GM12878 (cell line): Measurements from ENCODE around the gene CTNNA3. TPM values are rescaled to one million over a fixed set of nuclear protein-coding genes. Genes with fewer than 3 reads are reported as not detected.

ENCODE experiments used
- ATAC-seq: fragments of 200-7000 bp; cut with Tn5 transposase; 3 replicates; pipeline ENCODE4 v1.9.1; 2020; ENCODE audit warnings: mild to moderate bottlenecking, moderate library complexity
- BruUV-seq: library from RNA; stranded (reverse); fragments of 400-500 nt; replicated peaks from 2 replicates; lab custom pipeline; 2021; lab: Mats Ljungman, UMichigan
- CTCF ChIA-PET: fragments of 300-600 bp; sonication (Branson Sonifier 250); formaldehyde crosslinking; extraction: SDS; loops from one replicate; lab custom pipeline; 2021; ENCODE audit warnings: inconsistent platforms; lab: Yijun Ruan, JAX
- POLR2A ChIA-PET: fragments of 350-600 bp; formaldehyde crosslinking; extraction: SDS; loops from one replicate; lab custom pipeline; 2021; ENCODE audit warnings: inconsistent platforms; lab: Charles Lee
- RAD21 ChIA-PET: fragments of 300-600 bp; sonication (Branson Sonifier 250); formaldehyde crosslinking; loops from one replicate; lab custom pipeline; 2023; ENCODE audit warnings: antibody characterized with exemption; ENCODE audit not compliant: unreplicated experiment; lab: Charles Lee
- SMC1A ChIA-PET: fragments of 300-600 bp; sonication (Branson Sonifier 250); formaldehyde crosslinking; loops from one replicate; lab custom pipeline; 2023; ENCODE audit not compliant: unreplicated experiment, uncharacterized antibody; lab: Charles Lee
- DNase-seq: peaks from one replicate; pipeline ENCODE4 v3.0.0-alpha.2; 2011; ENCODE audit warnings: low read depth, low spot score
- FAIRE-seq: peaks from 3 replicates; lab custom pipeline; 2011; peaks lifted over from hg19 to GRCh38; lab: Jason Lieb, UNC
- H2AFZ ChIP-seq: 2 replicates; pipeline ENCODE4 v1.6.0; 2011; ENCODE audit warnings: low read depth, low read length, control low read depth; ENCODE audit not compliant: control insufficient read depth
- H3K27ac ChIP-seq: 2 replicates; pipeline ENCODE4 v1.5.1; 2011; ENCODE audit warnings: control low read depth; ENCODE audit not compliant: control insufficient read depth, insufficient read depth
- H3K27me3 ChIP-seq, 2 experiments: replicated peaks in 1 of 2; 2 replicates each; pipeline versions ENCODE4 v1.6.0 to v1.6.1; 2011; ENCODE audit warnings: low read length in 1 of 2; ENCODE audit not compliant: control insufficient read depth in 2 of 2, insufficient read depth in 2 of 2
- H3K36me3 ChIP-seq, 2 experiments: 2 replicates each; pipeline ENCODE4 v1.5.1; 2011; ENCODE audit warnings: low read length in 1 of 2; ENCODE audit not compliant: control insufficient read depth in 2 of 2, insufficient read depth in 2 of 2
- H3K4me1 ChIP-seq: 2 replicates; pipeline ENCODE4 v1.6.1; 2011; ENCODE audit warnings: mild to moderate bottlenecking, low read length, moderate library complexity, mixed read lengths; ENCODE audit not compliant: control insufficient read depth, insufficient read depth
- H3K4me2 ChIP-seq: 2 replicates; pipeline ENCODE4 v1.6.0; 2011; ENCODE audit warnings: control low read depth; ENCODE audit not compliant: control insufficient read depth, insufficient read depth
- H3K4me3 ChIP-seq: fragments of 200-600 bp; sonication (generic); 2 replicates; pipeline ENCODE4 v1.5.1; 2016
- H3K79me2 ChIP-seq: 2 replicates; pipeline ENCODE4 v1.6.0; 2011; ENCODE audit warnings: low read length; ENCODE audit not compliant: control insufficient read depth, insufficient read depth
- H3K9ac ChIP-seq: 2 replicates; pipeline ENCODE4 v1.8.0; 2011; ENCODE audit warnings: low read length, control low read depth, mixed read lengths; ENCODE audit not compliant: control insufficient read depth, insufficient read depth
- H3K9me3 ChIP-seq: replicated peaks from 3 replicates; pipeline ENCODE4 v1.5.1; 2011; ENCODE audit warnings: mild to moderate bottlenecking, low read length; ENCODE audit not compliant: control insufficient read depth, insufficient read depth
- H4K20me1 ChIP-seq: 2 replicates; pipeline ENCODE4 v1.6.0; 2011; ENCODE audit not compliant: control insufficient read depth, insufficient read depth
- ESRRA ChIP-seq: IDR thresholded peaks from 2 replicates; pipeline ENCODE4 v1.6.1; 2012; ENCODE audit warnings: mild to moderate bottlenecking, low read length, improper control_type of control experiment
- IKZF2 ChIP-seq, 2 experiments: fragments of 450-650 bp; IDR thresholded peaks; 2 replicates each; pipeline ENCODE4 v1.6.1; 2017; ENCODE audit warnings: mild to moderate bottlenecking in 2 of 2, moderate library complexity in 2 of 2
- SMC3 ChIP-seq: IDR thresholded peaks from 2 replicates; pipeline ENCODE4 v1.6.1; 2011; ENCODE audit warnings: low read length, improper control_type of control experiment, borderline replicate concordance
- YBX1 ChIP-seq: fragments of 450-650 bp; IDR thresholded peaks from 2 replicates; pipeline ENCODE4 v1.6.1; 2016; ENCODE audit warnings: antibody characterized with exemption
- ZSCAN29 ChIP-seq: fragments of 450-650 bp; IDR thresholded peaks from 2 replicates; pipeline ENCODE4 v1.6.1; 2017; ENCODE audit warnings: mild to moderate bottlenecking, moderate library complexity
- WGBS: methylation state at CpG from one replicate; pipeline ENCODE4 v1.1.6; 2016; ENCODE audit warnings: low lambda C conversion rate; ENCODE audit not compliant: insufficient replicate concordance, insufficient coverage; ENCODE audit errors: missing lambda C conversion rate; 5-methylcytosine and 5-hydroxymethylcytosine counted together
- in situ Hi-C: fragments of 300-500 bp; cut with MboI; formaldehyde crosslinking; loops from 9 replicates; pipeline ENCODE4 v1.14.3; 2018; ENCODE audit warnings: mixed read lengths
- intact Hi-C: fragments of 100-400 bp; cut with micrococcal nuclease; formaldehyde crosslinking; loops from one replicate; pipeline ENCODE4 v1.14.2; 2022; ENCODE audit not compliant: unreplicated experiment
- polyA plus RNA-seq, 11 experiments: library from polyadenylated mRNA; depleted of rRNA in 4 of 11; unstranded in 6 of 11; stranded (reverse) in 5 of 11; fragments of >200 nt; fragmentation: Nextera tagmentation in 4 of 11; fragmentation: Illumina TruSeq in 1 of 11; extraction: Ambion mirVana in 4 of 11; extraction: Trizol in 1 of 11; gene quantifications; 1 replicate in 1 of 11; 2 replicates in 10 of 11; pipeline versions ENCODE4 v1.2.1 to v1.2.3, GENCODE V29; 2011 to 2016; ENCODE audit warnings: inconsistent platforms in 2 of 11, missing spikeins in 2 of 11, low read depth in 1 of 11
- total RNA-seq, 4 experiments: library from RNA; depleted of rRNA in 3 of 4; stranded (reverse); fragments of >200 nt in 3 of 4; fragmentation: Illumina TruSeq in 1 of 4; extraction: Trizol in 1 of 4; gene quantifications; 2 replicates each; pipeline versions ENCODE4 v1.2.1 to v1.2.3, GENCODE V29; 2013 to 2021
- TF ChIP-seq, protein P1 (sequence below): fragments of 450-650 bp; IDR thresholded peaks from 2 replicates; pipeline ENCODE4 v1.6.1; 2016; ENCODE audit warnings: mild to moderate bottlenecking
- TF ChIP-seq, protein P2 (sequence below): fragments of 450-650 bp; formaldehyde crosslinking; IDR thresholded peaks from 2 replicates; pipeline ENCODE4 v1.4.0; 2022; ENCODE audit warnings: mild to moderate bottlenecking, moderate library complexity

The CTNNA3 gene
- total and polyA plus RNA-seq, 10 of the 15 experiments (the other 5 are each of a cell fraction or from before 2014, with no cell fraction given): under 0.01 to 4.5 (median 0.22) TPM; not detected in 2

DNA sequence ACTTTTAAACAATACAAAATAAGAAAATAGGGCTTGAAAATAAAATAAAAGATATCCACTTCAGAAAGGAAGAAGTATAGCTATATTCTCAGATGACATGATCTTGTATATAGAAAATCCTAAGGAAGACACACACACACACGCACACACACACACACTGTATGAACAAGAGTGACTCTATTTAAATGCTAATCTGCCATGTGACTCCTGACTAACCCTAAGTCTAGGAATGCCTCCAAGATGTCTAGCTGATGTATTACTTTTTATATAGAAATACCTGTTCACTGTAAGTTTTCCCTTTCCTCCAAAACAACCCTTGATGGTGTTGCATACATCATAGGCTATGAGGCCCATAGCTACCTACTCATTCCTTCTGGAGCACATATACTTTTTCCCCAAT is 943.3 kb downstream of the CTNNA3 start:
- Histone ChIP-seq H3K79me2 (no peaks in the 10 kb centered on the region), H3K9ac (no peak overlapping the region), H3K27me3 (no peaks in the 10 kb centered on the region), H3K9me3 (no peaks in the 10 kb centered on the region), H2AFZ (no peak overlapping the region), H3K4me1 (no peaks in the 10 kb centered on the region), H3K4me3 (no peak overlapping the region), H3K27ac (no peak overlapping the region), H4K20me1 (no peaks in the 10 kb centered on the region), H3K4me2 (no peak overlapping the region), H3K36me3 (no peaks in the 10 kb centered on the region)
- no TSS peak for BruUV-seq
- in situ Hi-C loops (no loop called here), intact Hi-C loops (no loop called here)
- no peak for FAIRE-seq
- ChIA-PET RAD21 (no interaction called here), CTCF (no interaction called here), SMC1A (no interaction called here), POLR2A (no interaction called here)
- DNase-seq: no peak
- no peak for ATAC-seq
- TF ChIP-seq, protein P1, sequence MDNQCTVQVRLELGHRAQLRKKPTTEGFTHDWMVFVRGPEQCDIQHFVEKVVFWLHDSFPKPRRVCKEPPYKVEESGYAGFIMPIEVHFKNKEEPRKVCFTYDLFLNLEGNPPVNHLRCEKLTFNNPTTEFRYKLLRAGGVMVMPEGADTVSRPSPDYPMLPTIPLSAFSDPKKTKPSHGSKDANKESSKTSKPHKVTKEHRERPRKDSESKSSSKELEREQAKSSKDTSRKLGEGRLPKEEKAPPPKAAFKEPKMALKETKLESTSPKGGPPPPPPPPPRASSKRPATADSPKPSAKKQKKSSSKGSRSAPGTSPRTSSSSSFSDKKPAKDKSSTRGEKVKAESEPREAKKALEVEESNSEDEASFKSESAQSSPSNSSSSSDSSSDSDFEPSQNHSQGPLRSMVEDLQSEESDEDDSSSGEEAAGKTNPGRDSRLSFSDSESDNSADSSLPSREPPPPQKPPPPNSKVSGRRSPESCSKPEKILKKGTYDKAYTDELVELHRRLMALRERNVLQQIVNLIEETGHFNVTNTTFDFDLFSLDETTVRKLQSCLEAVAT: no peak
- TF ChIP-seq ZSCAN29: no peak
- TF ChIP-seq, protein P2, sequence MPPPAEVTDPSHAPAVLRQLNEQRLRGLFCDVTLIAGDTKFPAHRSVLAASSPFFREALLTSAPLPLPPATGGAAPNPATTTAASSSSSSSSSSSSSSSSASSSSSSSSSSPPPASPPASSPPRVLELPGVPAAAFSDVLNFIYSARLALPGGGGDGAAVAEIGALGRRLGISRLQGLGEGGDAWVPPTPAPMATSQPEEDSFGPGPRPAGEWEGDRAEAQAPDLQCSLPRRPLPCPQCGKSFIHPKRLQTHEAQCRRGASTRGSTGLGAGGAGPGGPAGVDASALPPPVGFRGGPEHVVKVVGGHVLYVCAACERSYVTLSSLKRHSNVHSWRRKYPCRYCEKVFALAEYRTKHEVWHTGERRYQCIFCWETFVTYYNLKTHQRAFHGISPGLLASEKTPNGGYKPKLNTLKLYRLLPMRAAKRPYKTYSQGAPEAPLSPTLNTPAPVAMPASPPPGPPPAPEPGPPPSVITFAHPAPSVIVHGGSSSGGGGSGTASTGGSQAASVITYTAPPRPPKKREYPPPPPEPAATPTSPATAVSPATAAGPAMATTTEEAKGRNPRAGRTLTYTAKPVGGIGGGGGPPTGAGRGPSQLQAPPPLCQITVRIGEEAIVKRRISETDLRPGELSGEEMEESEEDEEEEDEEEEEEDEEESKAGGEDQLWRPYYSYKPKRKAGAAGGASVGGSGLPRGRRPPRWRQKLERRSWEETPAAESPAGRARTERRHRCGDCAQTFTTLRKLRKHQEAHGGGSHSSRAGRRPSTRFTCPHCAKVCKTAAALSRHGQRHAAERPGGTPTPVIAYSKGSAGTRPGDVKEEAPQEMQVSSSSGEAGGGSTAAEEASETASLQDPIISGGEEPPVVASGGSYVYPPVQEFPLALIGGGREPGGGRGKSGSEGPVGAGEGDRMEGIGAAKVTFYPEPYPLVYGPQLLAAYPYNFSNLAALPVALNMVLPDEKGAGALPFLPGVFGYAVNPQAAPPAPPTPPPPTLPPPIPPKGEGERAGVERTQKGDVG (CRISPR knock-in tag): no peak
- TF ChIP-seq SMC3: no peak
- TF ChIP-seq ESRRA: no peak
- TF ChIP-seq IKZF2 (IDR thresholded peaks at IDR 0.05): no peak
- no peak for TF ChIP-seq YBX1
- WGBS: 0% methylated on average over 1 of the region's 1 CpG
